PFSK-1 (cell line): ENCODE data around the gene RAB31.

Experiments
- FOXP2 ChIP-seq: optimal IDR thresholded peaks from 2 replicates; pipeline ENCODE3; 2011; ENCODE audit warnings: borderline replicate concordance, control low read depth, inconsistent platforms; ENCODE audit not compliant: insufficient read depth; ENCODE audit errors: extremely low read length, extremely low read depth
- POLR2AphosphoS5 ChIP-seq: IDR thresholded peaks from 2 replicates; pipeline ENCODE4 v1.6.1; 2012; ENCODE audit warnings: low read depth, mild to moderate bottlenecking, control low read depth, low read length, moderate library complexity
- REST ChIP-seq, 2 experiments: IDR thresholded peaks; 2 replicates each; pipeline versions ENCODE4 v1.6.1 to v1.8.0; 2011 to 2012; ENCODE audit warnings: low read depth in 2 of 2, low read length in 2 of 2, control low read depth in 1 of 2, inconsistent platforms in 1 of 2, mild to moderate bottlenecking in 1 of 2, moderate library complexity in 1 of 2; ENCODE audit not compliant: insufficient read depth in 1 of 2
- SIN3A ChIP-seq: IDR thresholded peaks from 2 replicates; pipeline ENCODE4 v1.6.1; 2012; ENCODE audit warnings: mild to moderate bottlenecking, low read length, moderate library complexity, borderline replicate concordance; ENCODE audit not compliant: insufficient read depth
- TAF1 ChIP-seq: IDR thresholded peaks from 2 replicates; pipeline ENCODE4 v1.6.1; 2012; ENCODE audit warnings: low read length, control low read depth, borderline replicate concordance; ENCODE audit not compliant: insufficient read depth

The RAB31 gene

DNA sequence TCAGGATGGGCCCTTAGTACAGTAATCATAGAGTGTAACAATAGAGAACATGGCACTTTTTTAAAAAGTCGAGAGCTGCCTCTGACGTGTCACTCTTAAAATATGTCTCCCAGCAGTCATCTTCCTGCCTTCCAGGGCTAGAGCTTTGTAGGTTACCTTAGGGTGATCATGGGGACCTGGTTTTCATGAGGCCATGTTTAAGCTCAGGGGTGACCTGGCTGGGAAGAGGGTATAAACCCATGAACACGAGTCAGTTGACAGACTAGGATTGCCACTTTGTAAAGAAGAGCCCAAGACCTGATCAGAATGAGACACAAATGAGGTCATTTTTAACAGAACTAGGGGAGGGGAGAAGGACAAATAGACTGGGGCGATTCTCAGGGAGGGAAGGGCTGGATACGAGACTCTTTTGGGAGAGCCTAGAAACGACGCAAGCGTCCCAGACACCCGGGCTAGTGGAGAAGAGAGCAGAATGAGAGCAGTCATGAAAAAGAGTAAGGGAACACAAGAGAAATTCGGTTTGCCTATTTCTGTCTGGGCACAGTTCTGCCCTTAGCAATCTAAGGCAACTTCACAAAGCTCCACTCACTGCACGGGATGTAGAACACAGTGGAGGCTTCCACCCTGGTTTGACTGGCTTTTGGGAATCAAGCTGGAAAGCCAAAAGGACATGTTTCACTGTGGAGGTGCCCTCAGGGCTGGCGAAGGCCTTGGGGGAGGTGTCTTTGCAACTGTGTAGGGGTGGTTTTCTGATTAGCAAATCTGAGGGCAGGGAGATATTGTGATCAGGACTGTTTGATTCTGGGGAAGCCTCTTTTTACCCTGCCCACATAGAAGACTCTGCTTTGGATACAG, 1.8 kb upstream of the RAB31 start:
- TF ChIP-seq FOXP2 (no peak), POLR2AphosphoS5 (no peak)

DNA sequence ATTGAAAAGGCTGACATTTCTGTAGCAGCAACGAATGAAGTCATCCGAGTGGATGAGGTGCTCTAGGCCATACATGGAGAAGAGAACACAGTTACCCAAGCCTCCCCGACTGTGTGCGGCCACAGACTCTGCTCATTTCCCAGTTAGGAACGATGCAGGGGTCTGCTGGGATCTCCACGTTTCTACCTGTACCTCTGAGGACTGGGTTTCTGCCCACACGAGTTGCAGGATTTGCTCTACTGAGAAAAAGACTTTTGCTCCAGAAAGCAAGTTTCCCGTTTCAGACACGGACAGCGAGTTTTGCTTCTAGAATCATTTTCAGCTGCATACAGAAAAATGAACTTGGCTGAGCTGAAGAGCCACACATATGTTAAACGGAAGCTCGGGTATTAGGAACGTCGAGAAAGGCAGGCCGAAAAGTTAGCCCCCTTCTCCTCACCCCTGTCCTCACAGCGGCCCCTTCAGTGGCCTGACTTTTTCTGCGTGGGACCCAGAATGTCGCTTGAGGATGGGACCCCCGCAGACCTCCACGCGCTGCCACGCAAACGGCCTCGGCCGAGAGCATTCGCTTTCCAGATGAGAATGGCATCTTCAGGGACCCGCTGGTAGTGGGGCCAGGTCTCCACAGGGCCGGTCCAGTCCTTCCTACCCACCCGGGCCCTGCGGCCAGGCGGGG, 582 bp upstream of the RAB31 start:
- TF ChIP-seq POLR2AphosphoS5 (no peak), TAF1 (no peak), SIN3A (no peak), FOXP2 (no peak)

DNA sequence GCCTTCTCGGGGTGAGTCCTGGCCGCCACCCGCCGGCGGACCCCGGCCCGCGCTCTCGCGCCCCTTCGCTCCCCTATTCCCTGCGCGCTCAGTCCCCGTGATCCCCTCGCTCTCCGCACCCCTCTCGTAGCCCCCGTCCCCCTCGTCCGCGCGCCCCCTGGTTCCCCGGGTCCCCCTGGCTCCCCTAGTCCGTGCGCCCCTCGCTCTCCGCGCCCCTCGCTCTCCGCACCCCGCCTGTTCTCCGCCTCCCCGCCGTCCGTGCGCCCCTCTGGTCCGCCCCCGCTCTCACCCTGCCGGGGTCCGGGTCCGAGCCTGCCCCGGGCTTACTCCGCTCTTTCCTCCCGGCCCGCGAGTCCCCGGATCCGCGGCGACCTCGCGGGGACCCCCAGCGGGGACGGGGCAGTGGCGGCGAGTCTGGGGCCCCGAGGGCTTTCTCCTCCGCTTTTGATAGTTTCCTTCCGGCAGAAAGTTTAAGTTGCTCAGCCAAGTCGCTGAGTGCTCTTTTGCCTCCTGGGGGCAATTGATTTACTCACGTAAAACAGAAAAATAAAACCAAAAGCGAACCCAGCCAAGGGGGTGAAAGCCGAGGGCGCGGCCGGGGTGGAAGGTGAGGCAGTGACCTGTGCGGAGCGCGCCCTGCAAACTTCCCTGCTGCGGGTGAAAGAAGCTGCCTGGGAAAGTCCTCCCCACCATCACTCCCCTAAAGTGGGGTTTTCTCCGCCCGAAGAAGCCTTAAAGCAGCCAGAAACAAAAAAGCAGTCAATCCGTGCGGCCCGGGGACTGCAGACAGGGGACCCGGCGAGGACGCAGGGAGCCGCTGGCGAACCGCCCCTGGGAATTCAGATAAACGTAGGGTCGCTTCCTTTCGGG, 568 bp downstream of the RAB31 start:
- TF ChIP-seq SIN3A (no peak), REST (IDR thresholded peaks at IDR 0.05; ENCODE audit: insufficient read depth in 1 of 2, low read depth in 2 of 2, low read length in 2 of 2) (no peak), TAF1 (no peak), FOXP2 (peak; percentile 25), POLR2AphosphoS5 (no peak)

- no peak for TF ChIP-seq FOXP2
- no peak for TF ChIP-seq TAF1
- no peak for TF ChIP-seq POLR2AphosphoS5
- no peak for TF ChIP-seq SIN3A
- no peak for TF ChIP-seq REST (IDR thresholded peaks at IDR 0.05; ENCODE audit: insufficient read depth in 1 of 2, low read depth in 2 of 2, low read length in 2 of 2)
These were observed 1.3 kb downstream of the RAB31 start for GRCh38 chr18:9709304-9709877.

- TF ChIP-seq REST (IDR thresholded peaks at IDR 0.05; ENCODE audit: insufficient read depth in 1 of 2, low read depth in 2 of 2, low read length in 2 of 2) = no peak
- TF ChIP-seq FOXP2 = no peak
- TF ChIP-seq POLR2AphosphoS5 = no peak
- no peak for TF ChIP-seq TAF1
These were observed 1.9 kb downstream of the RAB31 start for GRCh38 chr18:9710037-9710436.
